SH-SY5Y (cell line): Measurements from ENCODE around the gene NME4.

Experiments
- GATA2 ChIP-seq: IDR thresholded peaks from 2 replicates; pipeline ENCODE4 v1.6.1; 2011; ENCODE audit warnings: mild to moderate bottlenecking, low read depth, low read length
- GATA3 ChIP-seq: IDR thresholded peaks from 2 replicates; pipeline ENCODE4 v1.6.1; 2011; ENCODE audit warnings: low read depth, mild to moderate bottlenecking, low read length, moderate library complexity

DNA sequence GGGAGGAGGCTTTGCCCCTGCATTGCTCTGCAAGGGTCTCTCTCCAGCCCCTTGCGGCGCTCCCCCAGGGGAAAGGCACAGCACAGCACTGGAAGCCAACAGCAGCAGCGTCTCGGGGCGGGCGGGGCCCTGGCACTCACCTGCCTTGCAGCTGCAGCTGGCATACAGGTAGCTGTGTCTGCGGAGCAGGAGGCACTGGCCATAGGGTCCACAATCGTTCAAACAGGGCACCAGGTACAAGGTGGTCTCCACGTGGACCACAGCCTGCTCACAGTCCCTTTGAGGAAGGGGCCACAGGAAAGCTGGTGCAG is 22.4 kb upstream of the NME4 start:
- no peak for TF ChIP-seq GATA3
- no peak for TF ChIP-seq GATA2
